HepG2 (cell line): ENCODE data around the gene CTU2. TPM values are rescaled to one million over a fixed set of nuclear protein-coding genes. Genes with fewer than 3 reads are reported as not detected.

Source experiments
- ATAC-seq: fragments of 200-7000 bp; cut with Tn5 transposase; 3 replicates; pipeline ENCODE4 v1.9.1; 2020; ENCODE audit warnings: mild to moderate bottlenecking, moderate library complexity
- BruUV-seq: library from RNA; stranded (reverse); fragments of 400-500 nt; replicated peaks from 2 replicates; lab custom pipeline; 2021; lab: Mats Ljungman, UMichigan
- CTCF ChIA-PET: fragments of 300-600 bp; formaldehyde crosslinking; extraction: SDS; loops from one replicate; lab custom pipeline; 2021; ENCODE audit warnings: low total read pairs, inconsistent platforms, low intra/inter-chr PET ratio; lab: Yijun Ruan, JAX
- POLR2A ChIA-PET: fragments of 350-600 bp; sonication (Branson Sonifier 250); formaldehyde crosslinking; loops from one replicate; lab custom pipeline; 2020; ENCODE audit warnings: antibody characterized with exemption, inconsistent platforms; lab: Yijun Ruan, JAX
- DNase-seq: peaks from one replicate; pipeline ENCODE4 v3.0.0-alpha.2; 2015; ENCODE audit warnings: low spot score
- FAIRE-seq: peaks from 3 replicates; lab custom pipeline; 2011; peaks lifted over from hg19 to GRCh38; lab: Jason Lieb, UNC
- H2AFZ ChIP-seq: one replicate; pipeline ENCODE4 v1.6.1; 2011; ENCODE audit warnings: low read length, inconsistent platforms
- H3K27ac ChIP-seq: fragments of 300-600 bp; 3 replicates; pipeline ENCODE4 v1.8.0; 2011; ENCODE audit warnings: mixed run types, mild to moderate bottlenecking, mixed read lengths, low read length, inconsistent platforms; ENCODE audit not compliant: insufficient read depth; ENCODE audit errors: extremely low read length
- H3K27me3 ChIP-seq, 2 experiments: fragments of 200-600 bp in 1 of 2; 2 replicates in 1 of 2; 3 replicates in 1 of 2; pipeline versions ENCODE4 v1.6.0 to v1.8.0; 2011; ENCODE audit warnings: low read length in 2 of 2, mild to moderate bottlenecking in 2 of 2, moderate library complexity in 2 of 2, inconsistent platforms in 1 of 2; ENCODE audit not compliant: insufficient read depth in 2 of 2, control insufficient read depth in 1 of 2
- H3K36me3 ChIP-seq, 2 experiments: fragments of 200-600 bp in 1 of 2; replicated peaks in 1 of 2; 2 replicates in 1 of 2; 3 replicates in 1 of 2; pipeline versions ENCODE4 v1.5.1 to v1.8.0; 2011; ENCODE audit warnings: low read length in 2 of 2, inconsistent platforms in 1 of 2; ENCODE audit not compliant: insufficient read depth in 2 of 2, control insufficient read depth in 1 of 2
- H3K4me1 ChIP-seq: 2 replicates; pipeline ENCODE4 v1.5.1; 2012; ENCODE audit warnings: low read length, inconsistent platforms; ENCODE audit not compliant: insufficient read depth
- H3K4me2 ChIP-seq: 2 replicates; pipeline ENCODE4 v1.6.0; 2011; ENCODE audit warnings: low read depth, low read length, inconsistent platforms
- H3K4me3 ChIP-seq, 3 experiments: fragments of 200-600 bp in 1 of 3; sonication (generic), shearing (Covaris generic) in 1 of 3; replicated peaks in 1 of 3; 2 replicates each; pipeline ENCODE4 v1.5.1; 2011 to 2016; ENCODE audit warnings: low read length in 3 of 3, inconsistent platforms in 2 of 3, low read depth in 2 of 3, mild to moderate bottlenecking in 2 of 3, control low read depth in 1 of 3, mixed read lengths in 1 of 3; ENCODE audit not compliant: insufficient read depth in 1 of 3
- H3K79me2 ChIP-seq: one replicate; pipeline ENCODE4 v1.6.1; 2011; ENCODE audit warnings: low read length, inconsistent platforms; ENCODE audit not compliant: insufficient read depth
- H3K9ac ChIP-seq: 2 replicates; pipeline ENCODE4 v1.6.0; 2011; ENCODE audit warnings: mild to moderate bottlenecking, low read depth, low read length, inconsistent platforms; ENCODE audit not compliant: insufficient read depth
- H3K9me3 ChIP-seq: 2 replicates; pipeline ENCODE4 v1.5.1; 2012; ENCODE audit warnings: mild to moderate bottlenecking, low read length
- H4K20me1 ChIP-seq: 2 replicates; pipeline ENCODE4 v1.6.0; 2011; ENCODE audit warnings: inconsistent platforms, mild to moderate bottlenecking, low read length, moderate library complexity; ENCODE audit not compliant: insufficient read depth
- AGO2 ChIP-seq: fragments of 200-400 bp; formaldehyde crosslinking; optimal IDR thresholded peaks from 2 replicates; pipeline ENCODE3; 2017; ENCODE audit warnings: mild to moderate bottlenecking, low read depth, low read length, moderate library complexity
- FLYWCH1 ChIP-seq: sonication (generic); formaldehyde crosslinking; IDR thresholded peaks from 2 replicates; pipeline ENCODE4 v1.8.1; 2023; ENCODE audit warnings: mild to moderate bottlenecking, missing genetic modification reagents
- HOXA9 ChIP-seq: sonication (generic); formaldehyde crosslinking; IDR thresholded peaks from 2 replicates; pipeline ENCODE4 v1.8.1; 2022; ENCODE audit warnings: missing genetic modification reagents, mild to moderate bottlenecking, moderate library complexity, borderline replicate concordance
- LRRFIP1 ChIP-seq: sonication (generic); formaldehyde crosslinking; conservative IDR thresholded peaks from 2 replicates; pipeline ENCODE4 v1.4.0; 2020; ENCODE audit warnings: missing genetic modification reagents
- MTF2 ChIP-seq: sonication (generic); formaldehyde crosslinking; IDR thresholded peaks from 2 replicates; pipeline ENCODE4 v1.5.0; 2020; ENCODE audit warnings: missing genetic modification reagents, borderline replicate concordance
- NR3C1 ChIP-seq: sonication (generic); formaldehyde crosslinking; IDR thresholded peaks from 2 replicates; pipeline ENCODE4 v1.4.0; 2020; ENCODE audit warnings: missing genetic modification reagents
- RBM22 ChIP-seq: fragments of 200-400 bp; formaldehyde crosslinking; optimal IDR thresholded peaks from 2 replicates; pipeline ENCODE3; 2017; ENCODE audit warnings: mild to moderate bottlenecking, low read length, moderate library complexity
- SNRNP70 ChIP-seq: fragments of 200-400 bp; formaldehyde crosslinking; IDR thresholded peaks from 2 replicates; pipeline ENCODE4 v1.6.1; 2017; ENCODE audit warnings: mild to moderate bottlenecking, low read depth, low read length, moderate library complexity
- ZNF746 ChIP-seq: sonication (generic); formaldehyde crosslinking; IDR thresholded peaks from 2 replicates; pipeline ENCODE4 v1.8.0; 2022; ENCODE audit warnings: mild to moderate bottlenecking, missing genetic modification reagents
- WGBS: methylation state at CpG from one replicate; pipeline ENCODE4 v1.1.6; 2017; ENCODE audit warnings: low lambda C conversion rate; 5-methylcytosine and 5-hydroxymethylcytosine counted together
- in situ Hi-C: cut with HindIII; loops from 2 replicates; pipeline ENCODE4 v1.10.0; 2017; ENCODE audit warnings: low pct_unique_long_range_greater_than_20kb; ENCODE audit not compliant: extremely low pct_ligation_motif_present
- intact Hi-C: fragments of 100-400 bp; cut with micrococcal nuclease; formaldehyde crosslinking; loops from one replicate; pipeline ENCODE4 v1.10.0; 2022; ENCODE audit not compliant: unreplicated experiment
- polyA plus RNA-seq, 8 experiments: library from polyadenylated mRNA; depleted of rRNA in 3 of 8; stranded (reverse) in 7 of 8; unstranded in 1 of 8; fragments of >200 nt; fragmentation: Illumina TruSeq in 4 of 8; extraction: Trizol in 4 of 8; gene quantifications; 2 replicates each; pipeline versions ENCODE4 v1.2.1 to v1.2.3, GENCODE V29; 2011 to 2016; ENCODE audit warnings: low read depth in 4 of 8, missing spikeins in 1 of 8, mixed read lengths in 1 of 8; ENCODE audit not compliant: insufficient read depth in 1 of 8
- total RNA-seq, 5 experiments: library from RNA; depleted of rRNA; stranded (reverse); fragments of >200 nt; fragmentation: Illumina TruSeq; extraction: Trizol; gene quantifications; 2 replicates each; pipeline ENCODE4 v1.2.3, GENCODE V29; 2016; ENCODE audit warnings: low read depth in 1 of 5

Gene CTU2
- total and polyA plus RNA-seq, 2 of the 13 experiments (the other 11 are each of a cell fraction or from before 2014, with no cell fraction given) = 13.3 to 21.9 TPM

- H3K4me3 ChIP-seq = no peak overlapping the region
- BruUV-seq = no TSS peak
- TF ChIP-seq MTF2 (CRISPR knock-in tag) (no peak), SNRNP70 (no peak), FLYWCH1 (CRISPR knock-in tag) (no peak), HOXA9 (CRISPR knock-in tag) (0 out of 2 replicates have a peak, but pooled peaks have one; percentile 10)
- no peak overlapping the region for H3K9ac ChIP-seq
- no peaks in the 10 kb centered on the region for H3K9me3 ChIP-seq
- peaks cover 68 to 88% of the 10 kb centered on the region in 2 experiments; a peak in 4 of 5 replicates for H3K36me3 ChIP-seq
- H3K27ac ChIP-seq = no peak overlapping the region
- ChIA-PET CTCF (no interaction called here), POLR2A (interaction anchor here (0.7 kb wide), 1 partner anchor 9 kb away, joined by 4 read pairs; no protein-coding TSS in a partner anchor)
- H3K4me2 ChIP-seq = no peak overlapping the region
- intact Hi-C loops = no loop called here
- H3K4me1 ChIP-seq = no peaks in the 10 kb centered on the region
- 97% methylated on average over 15 of the region's 17 CpGs for WGBS
- no peak for DNase-seq
- in situ Hi-C loops = no loop called here
- no peaks in the 10 kb centered on the region for H3K79me2 ChIP-seq
- H2AFZ ChIP-seq = no peak overlapping the region
- no peaks in the 10 kb centered on the region for H4K20me1 ChIP-seq
- no peaks in the 10 kb centered on the region for H3K27me3 ChIP-seq
- FAIRE-seq = no peak
- no peak for ATAC-seq
Measured at GRCh38 chr16:88723911-88724310, 17.6 kb downstream of the CTU2 start.

GRCh38 chr16:88724855-88725555 lies 18.7 kb downstream of the CTU2 start:
- POLR2A ChIA-PET = no interaction called here
- no peaks in the 10 kb centered on the region for H3K4me1 ChIP-seq
- no peak overlapping the region for H3K4me2 ChIP-seq
- no peak overlapping the region for H3K4me3 ChIP-seq
- no peak overlapping the region for H3K27ac ChIP-seq
- no peak for TF ChIP-seq NR3C1 (CRISPR knock-in tag)
- peak; percentile 78 for TF ChIP-seq AGO2
- TF ChIP-seq RBM22 = peak; percentile 77
- no peak for TF ChIP-seq ZNF746
- no peak for TF ChIP-seq LRRFIP1 (CRISPR knock-in tag)
- FAIRE-seq = no peak
- intact Hi-C loops (no loop called here), in situ Hi-C loops (no loop called here)
- no peaks in the 10 kb centered on the region for H3K27me3 ChIP-seq
- peaks cover 61 to 77% of the 10 kb centered on the region in 2 experiments; a peak in 4 of 5 replicates for H3K36me3 ChIP-seq
- no TSS peak for BruUV-seq
- WGBS = 96% methylated on average over 20 of the region's 31 CpGs
- CTCF ChIA-PET = no interaction called here
- H4K20me1 ChIP-seq = no peaks in the 10 kb centered on the region
- no peaks in the 10 kb centered on the region for H3K79me2 ChIP-seq
- no peak for DNase-seq
- H3K9ac ChIP-seq = no peak overlapping the region
- no peak overlapping the region for H2AFZ ChIP-seq
- ATAC-seq = no peak
- no peaks in the 10 kb centered on the region for H3K9me3 ChIP-seq
